Esophagus muscularis mucosa (tissue), 4 donors: ENCODE measurements around the gene IL32. TPM values are rescaled to one million over a fixed set of nuclear protein-coding genes. Genes with fewer than 3 reads are reported as not detected.

ENCODE experiments used
- DNase-seq: peaks from one replicate; pipeline ENCODE4 v3.0.0-alpha.2; 2017; ENCODE audit errors: extremely low spot score
- H3K27ac ChIP-seq, 4 donors: fragments of 200-600 bp; sonication (generic); replicated peaks in 1 of 4; 1 replicate in 3 of 4; 2 replicates in 1 of 4; pipeline ENCODE4 v1.5.1; 2016 to 2019; ENCODE audit warnings: mild to moderate bottlenecking in 1 of 4
- H3K27me3 ChIP-seq, 4 donors: fragments of 200-600 bp; sonication (generic); one replicate each; pipeline versions ENCODE4 v1.5.1 to v1.6.0; 2016 to 2019
- H3K36me3 ChIP-seq, 4 donors: fragments of 200-600 bp; sonication (generic); one replicate each; pipeline ENCODE4 v1.5.1; 2016 to 2019
- H3K4me1 ChIP-seq, 4 donors: fragments of 200-600 bp; sonication (generic); one replicate each; pipeline ENCODE4 v1.5.1; 2016 to 2019
- H3K4me3 ChIP-seq, 4 donors: fragments of 200-600 bp; sonication (generic); 1 replicate in 2 of 4; 2 replicates in 2 of 4; pipeline ENCODE4 v1.5.1; 2016 to 2019; ENCODE audit warnings: mild to moderate bottlenecking in 4 of 4, moderate library complexity in 1 of 4
- H3K9me3 ChIP-seq, 4 donors: fragments of 200-600 bp; sonication (generic); 1 replicate in 3 of 4; 2 replicates in 1 of 4; pipeline ENCODE4 v1.5.1; 2016 to 2019
- EP300 ChIP-seq: sonication (generic); formaldehyde crosslinking; IDR thresholded peaks from one replicate; pipeline ENCODE4 v1.6.1; 2017; ENCODE audit warnings: antibody characterized with exemption
- POLR2A ChIP-seq: fragments of 450-650 bp; IDR thresholded peaks from one replicate; pipeline ENCODE4 v1.6.1; 2017; ENCODE audit warnings: antibody characterized with exemption, moderate library complexity, mild to moderate bottlenecking, low read depth
- POLR2AphosphoS5 ChIP-seq, 2 donors: sonication (generic); formaldehyde crosslinking; IDR thresholded peaks; one replicate each; pipeline ENCODE4 v1.6.1; 2017; ENCODE audit warnings: antibody characterized with exemption in 2 of 2
- WGBS: methylation state at CpG from one replicate; pipeline ENCODE4 v1.1.5; 2018; 5-methylcytosine and 5-hydroxymethylcytosine counted together
- intact Hi-C: fragments of 100-400 bp; cut with DNase I; formaldehyde crosslinking; loops from one replicate; pipeline ENCODE4 v1.15.1; 2023
- total RNA-seq, 4 donors: library from RNA; depleted of rRNA; stranded (reverse); fragments of >200 nt; gene quantifications; one replicate each; pipeline versions ENCODE4 v1.1.0 to v1.2.1, GENCODE V29; 2016
- TF ChIP-seq, protein P1 (sequence below), 3 experiments: fragments of 200-600 bp in 2 of 3; fragments of 450-650 bp in 1 of 3; sonication (generic) in 2 of 3; IDR thresholded peaks; one replicate each; pipeline ENCODE4 v1.5.1; 2017 to 2019; ENCODE audit warnings: antibody characterized with exemption in 3 of 3, mild to moderate bottlenecking in 2 of 3, moderate library complexity in 1 of 3

Gene IL32
- total RNA-seq, 4 donors from 2014 or later = 13.7 to 40.8 (median 31.2) TPM

DNA sequence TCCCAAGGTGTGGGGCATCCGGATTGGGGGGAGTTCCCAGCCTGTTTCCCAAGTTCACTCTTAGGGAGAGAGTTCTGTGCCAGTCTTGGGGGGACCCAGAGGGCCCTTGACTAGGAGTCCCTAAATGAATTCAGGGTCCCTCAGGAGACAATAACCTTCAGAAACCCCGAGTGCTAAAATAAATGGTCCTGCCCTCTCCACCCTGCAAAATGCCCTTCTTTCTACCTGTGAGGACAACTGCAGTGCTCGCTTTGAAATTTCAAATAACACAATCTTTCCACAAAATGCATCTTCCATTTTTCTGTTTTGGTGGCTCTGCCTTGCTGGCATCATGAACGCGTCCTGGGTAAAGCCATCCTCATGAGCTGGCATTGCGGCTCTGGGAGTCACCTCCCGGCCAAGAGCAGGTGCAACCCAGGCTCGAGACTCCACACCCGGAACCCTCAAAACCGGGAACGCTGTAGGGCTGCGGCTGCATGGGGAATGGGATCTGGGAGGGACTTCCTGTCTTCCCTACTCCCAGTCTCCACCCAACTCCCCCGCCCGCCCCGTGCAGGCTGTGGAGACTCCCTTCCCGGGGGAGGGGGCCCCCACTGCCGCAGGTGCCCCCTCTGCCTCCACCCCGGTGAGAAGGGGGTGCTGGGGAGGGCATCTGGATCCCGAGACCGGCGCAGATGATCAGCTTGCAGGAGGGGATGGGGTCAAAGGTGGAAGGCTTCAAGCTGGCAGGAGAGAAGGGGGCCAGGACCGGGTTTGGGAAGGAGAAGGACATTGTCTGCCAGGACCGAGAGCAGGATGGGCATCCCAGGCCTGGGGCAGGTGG is 46.8 kb downstream of the IL32 start, which contains the start of gene ZNF205:
Gene ZNF205 (plus strand): TSS at position 529 of the 823 bp plus-strand sequence. CDS start 845 bp downstream, outside the sequence.
- H3K4me3 ChIP-seq = peak within 1 kb of the TSS; percentile 60 to 76 (median 72)
- intact Hi-C loops = no loop called here
- no peak for DNase-seq
- peaks cover 29 to 46% (median 34%) of the 10 kb centered on the region in 4 donors for H3K4me1 ChIP-seq
- H3K27ac ChIP-seq = peak within 1 kb of the TSS; percentile 68 to 77 (median 74)
- no peaks in the 10 kb centered on the region for H3K27me3 ChIP-seq
- no peaks in the 10 kb centered on the region for H3K9me3 ChIP-seq
- H3K36me3 ChIP-seq = peaks cover 0 to 31% (median 24%) of the 10 kb centered on the region in 4 donors
- TF ChIP-seq POLR2A (no peak), POLR2AphosphoS5 (IDR thresholded peaks at IDR 0.05) (peak; percentile 44 to 73), EP300 (no peak)
- TF ChIP-seq, protein P1, sequence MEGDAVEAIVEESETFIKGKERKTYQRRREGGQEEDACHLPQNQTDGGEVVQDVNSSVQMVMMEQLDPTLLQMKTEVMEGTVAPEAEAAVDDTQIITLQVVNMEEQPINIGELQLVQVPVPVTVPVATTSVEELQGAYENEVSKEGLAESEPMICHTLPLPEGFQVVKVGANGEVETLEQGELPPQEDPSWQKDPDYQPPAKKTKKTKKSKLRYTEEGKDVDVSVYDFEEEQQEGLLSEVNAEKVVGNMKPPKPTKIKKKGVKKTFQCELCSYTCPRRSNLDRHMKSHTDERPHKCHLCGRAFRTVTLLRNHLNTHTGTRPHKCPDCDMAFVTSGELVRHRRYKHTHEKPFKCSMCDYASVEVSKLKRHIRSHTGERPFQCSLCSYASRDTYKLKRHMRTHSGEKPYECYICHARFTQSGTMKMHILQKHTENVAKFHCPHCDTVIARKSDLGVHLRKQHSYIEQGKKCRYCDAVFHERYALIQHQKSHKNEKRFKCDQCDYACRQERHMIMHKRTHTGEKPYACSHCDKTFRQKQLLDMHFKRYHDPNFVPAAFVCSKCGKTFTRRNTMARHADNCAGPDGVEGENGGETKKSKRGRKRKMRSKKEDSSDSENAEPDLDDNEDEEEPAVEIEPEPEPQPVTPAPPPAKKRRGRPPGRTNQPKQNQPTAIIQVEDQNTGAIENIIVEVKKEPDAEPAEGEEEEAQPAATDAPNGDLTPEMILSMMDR (IDR thresholded peaks at IDR 0.05) = peak in 1 of 3 experiments; percentile 9
- WGBS = 37% methylated on average over 8 of the region's 23 CpGs

DNA sequence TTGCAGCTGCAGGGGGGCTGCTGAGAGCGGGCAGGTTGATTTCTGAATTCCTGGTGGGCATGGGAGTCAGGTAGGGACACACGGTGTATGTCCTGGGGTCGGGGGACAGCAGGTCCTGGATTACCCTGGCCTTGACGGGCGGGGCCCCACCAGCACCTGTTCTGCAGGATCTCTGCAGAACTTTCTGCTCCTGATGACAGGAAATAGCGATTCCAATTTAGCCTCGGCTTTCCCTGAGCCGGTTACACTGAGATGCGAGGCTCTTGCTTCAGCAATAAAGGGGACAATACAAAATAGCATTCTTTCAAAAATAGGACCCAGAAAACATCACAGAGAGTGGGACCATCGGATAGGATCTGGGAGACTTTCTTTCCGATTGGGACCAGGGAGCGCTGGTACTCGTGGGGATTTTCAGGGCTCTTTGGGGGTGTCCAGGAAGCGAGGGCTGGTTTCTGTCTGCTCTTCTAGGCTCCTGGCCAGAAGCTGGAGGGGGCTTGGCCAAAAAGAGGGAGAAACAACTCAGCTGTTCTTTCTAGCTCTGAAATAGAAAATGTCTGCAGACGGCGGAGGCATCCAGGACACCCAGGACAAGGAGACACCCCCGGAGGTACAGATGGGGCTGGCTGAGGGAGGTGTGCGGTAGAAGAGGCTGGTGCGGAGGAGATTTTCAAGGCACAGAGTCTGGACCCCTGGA is 47.6 kb downstream of the IL32 start:
- H3K27me3 ChIP-seq = no peaks in the 10 kb centered on the region
- H3K27ac ChIP-seq = peak overlapping the region; percentile 68 to 77 (median 74)
- H3K4me3 ChIP-seq = peak overlapping the region; percentile 60 to 76 (median 72)
- TF ChIP-seq POLR2A (no peak), POLR2AphosphoS5 (IDR thresholded peaks at IDR 0.05) (no peak), EP300 (no peak)
- TF ChIP-seq, protein P1 (IDR thresholded peaks at IDR 0.05) = no peak
- 8% methylated on average over 18 of the region's 19 CpGs for WGBS
- peaks cover 26 to 43% (median 33%) of the 10 kb centered on the region in 4 donors for H3K4me1 ChIP-seq
- no peak for DNase-seq
- intact Hi-C loops = no loop called here
- no peaks in the 10 kb centered on the region for H3K9me3 ChIP-seq
- peaks cover 0 to 37% (median 28%) of the 10 kb centered on the region in 4 donors for H3K36me3 ChIP-seq

DNA sequence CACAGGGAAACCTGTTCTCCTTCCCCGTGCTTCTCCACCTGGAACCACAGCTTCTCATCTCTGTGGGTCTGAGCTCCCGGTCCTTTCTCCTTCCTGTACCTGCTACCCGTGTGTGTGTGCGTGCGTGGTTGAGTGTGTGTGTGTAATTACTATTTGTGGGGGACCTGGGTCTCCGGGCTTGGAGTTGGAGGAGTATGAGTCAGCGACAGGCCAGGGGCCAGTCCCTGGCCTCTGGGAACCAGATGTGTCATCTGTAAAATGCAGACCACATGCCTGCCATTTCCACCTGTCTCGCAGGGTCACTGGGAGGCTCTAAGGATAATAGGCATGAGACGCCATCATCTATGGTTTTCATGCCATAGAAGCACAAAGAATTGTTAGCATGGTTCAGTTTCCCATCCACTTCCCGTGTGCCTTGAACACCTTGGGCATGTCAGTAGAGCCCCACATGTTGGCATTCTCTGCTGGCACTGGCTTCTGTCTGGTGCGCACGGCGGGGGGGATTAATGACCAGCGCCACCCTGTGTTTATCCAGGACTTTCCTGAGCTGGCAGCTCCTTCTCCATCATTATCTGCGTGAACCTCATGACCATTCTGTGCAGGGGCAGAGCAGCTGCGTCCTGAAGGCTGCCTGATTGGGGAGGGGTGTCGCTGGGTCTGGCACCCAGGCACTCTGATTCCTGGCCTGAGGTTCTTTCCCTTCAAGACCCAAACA is 48.5 kb downstream of the IL32 start:
- Histone ChIP-seq H3K9me3 (no peaks in the 10 kb centered on the region), H3K4me1 (peaks cover 26 to 43% (median 33%) of the 10 kb centered on the region in 4 donors), H3K4me3 (peak overlapping the region; percentile 60 to 76 (median 72)), H3K27ac (peak overlapping the region in 3 of 4 donors; percentile 68 to 77 (median 71)), H3K36me3 (peaks cover 0 to 46% (median 37%) of the 10 kb centered on the region in 4 donors), H3K27me3 (no peaks in the 10 kb centered on the region)
- 38% methylated on average over 7 of the region's 17 CpGs for WGBS
- intact Hi-C loops = no loop called here
- no peak for TF ChIP-seq POLR2AphosphoS5 (IDR thresholded peaks at IDR 0.05)
- no peak for TF ChIP-seq POLR2A
- TF ChIP-seq, protein P1 (IDR thresholded peaks at IDR 0.05) = no peak
- no peak for TF ChIP-seq EP300
- DNase-seq = no peak

DNA sequence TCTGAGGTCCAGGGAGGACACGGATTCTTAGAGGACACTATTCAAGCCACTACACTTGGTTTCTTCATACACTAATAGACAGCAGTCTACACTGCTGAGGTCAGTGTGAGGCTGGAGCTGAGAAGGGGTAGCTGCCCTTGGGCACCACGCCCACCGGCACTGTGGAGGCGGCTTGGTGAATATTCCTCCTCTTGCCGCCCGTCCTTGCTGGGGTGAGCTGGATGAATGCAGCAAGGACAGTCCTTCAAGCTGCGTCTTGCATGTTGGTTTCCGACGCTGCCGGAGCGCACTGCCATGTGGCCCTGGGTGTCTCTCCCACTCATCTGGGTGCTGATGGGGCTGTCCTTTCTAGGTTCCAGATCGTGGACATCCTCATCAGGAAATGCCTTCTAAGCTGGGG is 49.6 kb downstream of the IL32 start:
- peaks cover 8 to 57% (median 48%) of the 10 kb centered on the region in 4 donors for H3K36me3 ChIP-seq
- no peak for TF ChIP-seq POLR2A
- no peak for TF ChIP-seq POLR2AphosphoS5 (IDR thresholded peaks at IDR 0.05)
- TF ChIP-seq EP300 = no peak
- 90% methylated on average over 12 of the region's 12 CpGs for WGBS
- intact Hi-C loops = no loop called here
- H3K27ac ChIP-seq = no peak overlapping the region
- peaks cover 26 to 43% (median 33%) of the 10 kb centered on the region in 4 donors for H3K4me1 ChIP-seq
- H3K9me3 ChIP-seq = no peaks in the 10 kb centered on the region
- no peaks in the 10 kb centered on the region for H3K27me3 ChIP-seq
- DNase-seq = no peak
- no peak overlapping the region for H3K4me3 ChIP-seq
